ENCODE measurements around the gene ASAP2. TPM values are rescaled to one million over a fixed set of nuclear protein-coding genes. Genes with fewer than 3 reads are reported as not detected.

ASAP2 gene
- total RNA-seq, 1 experiment from 2014 or later = 14.3 TPM

- H3K4me3 Mint-ChIP-seq = no peak overlapping the region
- POLR2A ChIA-PET = no interaction called here
- no peak for ATAC-seq
Measured at GRCh38 chr2:9230881-9231280, 24.3 kb downstream of the ASAP2 start.

DNA sequence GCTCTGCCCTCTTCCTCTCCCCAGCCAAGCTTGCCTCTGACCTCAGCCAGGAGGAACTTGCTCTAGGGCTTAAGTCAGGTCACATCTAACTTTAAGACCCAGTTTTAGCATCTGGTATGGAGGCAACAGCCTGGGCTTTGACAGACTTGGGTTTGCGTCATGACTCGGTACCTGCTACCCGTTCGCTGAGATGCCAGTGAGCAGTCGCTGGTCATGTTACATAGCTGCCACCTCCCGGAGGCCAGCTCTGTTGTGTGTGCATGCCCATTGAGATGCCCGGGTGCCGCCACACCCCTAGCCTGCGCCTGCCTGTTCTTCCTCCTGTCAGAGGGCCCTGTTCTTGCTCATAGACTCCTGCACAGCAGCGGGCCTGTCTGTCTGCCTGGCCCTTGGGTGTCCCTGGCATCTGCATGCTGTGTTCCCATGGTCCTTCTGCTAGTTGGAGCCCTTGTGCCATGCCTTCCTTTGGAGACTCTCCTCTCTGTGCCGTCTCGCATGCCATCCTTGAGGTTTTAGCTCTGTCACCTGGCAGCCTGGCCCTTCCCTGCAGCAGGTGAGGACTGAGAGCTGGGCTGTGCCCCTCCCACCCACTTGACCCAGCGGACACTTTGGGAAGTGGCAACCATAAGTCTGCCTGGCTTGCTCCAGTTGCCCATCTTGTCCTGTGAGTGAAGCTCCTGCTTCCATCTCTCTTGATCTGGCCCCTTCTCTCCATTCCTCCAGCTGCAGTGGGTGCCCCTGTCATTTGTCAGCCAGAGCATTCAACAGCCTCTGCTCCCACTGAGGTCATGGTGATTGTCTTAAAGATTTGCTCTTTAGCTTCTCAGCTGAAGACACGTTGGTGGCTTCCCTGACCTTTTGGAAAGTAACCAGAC is 24.9 kb downstream of the ASAP2 start:
- ChIA-PET POLR2A (interaction anchor here (0.8 kb wide), 1 partner anchor 9 kb away, joined by 3 read pairs; no protein-coding TSS in a partner anchor), CTCF (interaction anchor here (1.3 kb wide), 1 partner anchor 92 kb away, joined by 3 read pairs; no protein-coding TSS in a partner anchor)
- ATAC-seq (no peak), DNase-seq (ENCODE audit: low spot score) (no peak)
- no peaks in the 10 kb centered on the region for H3K9me3 Mint-ChIP-seq
- H3K4me1 Mint-ChIP-seq = peaks cover 42% of the 10 kb centered on the region
- TF ChIP-seq SMAD4 (CRISPR knock-in tag; IDR thresholded peaks at IDR 0.05) (no peak), ETV6 (CRISPR knock-in tag; IDR thresholded peaks at IDR 0.05) (no peak), RELA (CRISPR knock-in tag; IDR thresholded peaks at IDR 0.05; ENCODE audit: borderline replicate concordance) (no peak), ZSCAN18 (CRISPR knock-in tag; IDR thresholded peaks at IDR 0.05) (no peak), MXD4 (CRISPR knock-in tag; IDR thresholded peaks at IDR 0.05; ENCODE audit: borderline replicate concordance) (no peak), ZNF416 (CRISPR knock-in tag; IDR thresholded peaks at IDR 0.05) (no peak)
- TF ChIP-seq, protein P1, sequence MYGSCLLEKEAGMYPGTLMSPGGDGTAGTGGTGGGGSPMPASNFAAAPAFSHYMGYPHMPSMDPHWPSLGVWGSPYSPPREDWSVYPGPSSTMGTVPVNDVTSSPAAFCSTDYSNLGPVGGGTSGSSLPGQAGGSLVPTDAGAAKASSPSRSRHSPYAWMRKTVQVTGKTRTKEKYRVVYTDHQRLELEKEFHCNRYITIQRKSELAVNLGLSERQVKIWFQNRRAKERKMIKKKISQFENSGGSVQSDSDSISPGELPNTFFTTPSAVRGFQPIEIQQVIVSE (CRISPR knock-in tag; IDR thresholded peaks at IDR 0.05; ENCODE audit: borderline replicate concordance) = no peak
- H3K36me3 Mint-ChIP-seq = no peaks in the 10 kb centered on the region
- no peak overlapping the region for H3K27ac Mint-ChIP-seq
- H3K4me3 Mint-ChIP-seq = no peak overlapping the region
- no peaks in the 10 kb centered on the region; the same call in 1 of the 2 replicates for H3K27me3 Mint-ChIP-seq (ENCODE audit: low read depth)

More at GRCh38 chr2:9230881-9231280, 24.3 kb downstream of the ASAP2 start:
- CTCF ChIA-PET = no interaction called here
- H3K27ac Mint-ChIP-seq = no peak overlapping the region
- peaks cover 47% of the 10 kb centered on the region for H3K4me1 Mint-ChIP-seq
- no peak for DNase-seq (ENCODE audit: low spot score)
- H3K36me3 Mint-ChIP-seq = no peaks in the 10 kb centered on the region
- TF ChIP-seq JAZF1 (CRISPR knock-in tag; IDR thresholded peaks at IDR 0.05) (no peak), ZNF671 (CRISPR knock-in tag; IDR thresholded peaks at IDR 0.05) (no peak), FOXK1 (CRISPR knock-in tag; IDR thresholded peaks at IDR 0.05) (no peak), ELF4 (CRISPR knock-in tag; IDR thresholded peaks at IDR 0.05; ENCODE audit: low read depth) (no peak), NR3C1 (CRISPR knock-in tag; conservative IDR thresholded peaks at IDR 0.05; ENCODE audit: low read depth) (no peak), MYBL2 (CRISPR knock-in tag; IDR thresholded peaks at IDR 0.05) (no peak), NR2C2 (CRISPR knock-in tag; IDR thresholded peaks at IDR 0.05) (no peak), TCF7 (CRISPR knock-in tag; IDR thresholded peaks at IDR 0.05; ENCODE audit: low read depth) (no peak)
- TF ChIP-seq, protein P2, sequence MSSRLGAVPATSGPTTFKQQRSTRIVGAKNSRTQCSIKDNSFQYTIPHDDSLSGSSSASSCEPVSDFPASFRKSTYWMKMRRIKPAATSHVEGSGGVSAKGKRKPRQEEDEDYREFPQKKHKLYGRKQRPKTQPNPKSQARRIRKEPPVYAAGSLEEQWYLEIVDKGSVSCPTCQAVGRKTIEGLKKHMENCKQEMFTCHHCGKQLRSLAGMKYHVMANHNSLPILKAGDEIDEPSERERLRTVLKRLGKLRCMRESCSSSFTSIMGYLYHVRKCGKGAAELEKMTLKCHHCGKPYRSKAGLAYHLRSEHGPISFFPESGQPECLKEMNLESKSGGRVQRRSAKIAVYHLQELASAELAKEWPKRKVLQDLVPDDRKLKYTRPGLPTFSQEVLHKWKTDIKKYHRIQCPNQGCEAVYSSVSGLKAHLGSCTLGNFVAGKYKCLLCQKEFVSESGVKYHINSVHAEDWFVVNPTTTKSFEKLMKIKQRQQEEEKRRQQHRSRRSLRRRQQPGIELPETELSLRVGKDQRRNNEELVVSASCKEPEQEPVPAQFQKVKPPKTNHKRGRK (CRISPR knock-in tag; IDR thresholded peaks at IDR 0.05; ENCODE audit: borderline replicate concordance) = no peak
- H3K9me3 Mint-ChIP-seq = no peaks in the 10 kb centered on the region
- H3K27me3 Mint-ChIP-seq (ENCODE audit: low read depth) = no peaks in the 10 kb centered on the region; the same call in 1 of the 2 replicates

DNA sequence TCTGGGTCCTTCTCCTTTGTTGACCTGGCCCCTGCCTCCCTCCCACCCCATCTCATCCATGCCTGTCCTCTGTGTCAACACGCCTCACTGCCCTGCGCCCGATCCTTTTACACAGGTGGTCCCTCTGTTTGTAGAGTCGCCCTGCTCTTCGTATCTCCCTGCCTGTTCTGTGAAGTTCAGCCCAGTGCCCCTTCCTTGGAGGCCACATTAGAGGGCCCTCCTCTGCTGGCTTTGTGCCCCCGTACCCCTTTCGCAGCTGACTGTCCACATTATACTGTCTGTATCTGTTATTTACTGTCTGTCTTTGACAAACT is 25.5 kb downstream of the ASAP2 start:
- TF ChIP-seq GRHL2 (CRISPR knock-in tag; IDR thresholded peaks at IDR 0.05; ENCODE audit: insufficient replicate concordance, severe bottlenecking) (no peak), HMGA2 (CRISPR knock-in tag; IDR thresholded peaks at IDR 0.05) (no peak), TEAD1 (CRISPR knock-in tag; IDR thresholded peaks at IDR 0.05) (no peak), OVOL2 (CRISPR knock-in tag; IDR thresholded peaks at IDR 0.05; ENCODE audit: borderline replicate concordance) (no peak), ELF4 (CRISPR knock-in tag; IDR thresholded peaks at IDR 0.05; ENCODE audit: low read depth) (no peak), ZBTB21 (CRISPR knock-in tag; IDR thresholded peaks at IDR 0.05; ENCODE audit: borderline replicate concordance) (no peak), HMGXB4 (CRISPR knock-in tag; IDR thresholded peaks at IDR 0.05) (no peak)
- TF ChIP-seq, protein P3, sequence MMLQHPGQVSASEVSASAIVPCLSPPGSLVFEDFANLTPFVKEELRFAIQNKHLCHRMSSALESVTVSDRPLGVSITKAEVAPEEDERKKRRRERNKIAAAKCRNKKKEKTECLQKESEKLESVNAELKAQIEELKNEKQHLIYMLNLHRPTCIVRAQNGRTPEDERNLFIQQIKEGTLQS (CRISPR knock-in tag; conservative IDR thresholded peaks at IDR 0.05) = no peak
- TF ChIP-seq, protein P4, sequence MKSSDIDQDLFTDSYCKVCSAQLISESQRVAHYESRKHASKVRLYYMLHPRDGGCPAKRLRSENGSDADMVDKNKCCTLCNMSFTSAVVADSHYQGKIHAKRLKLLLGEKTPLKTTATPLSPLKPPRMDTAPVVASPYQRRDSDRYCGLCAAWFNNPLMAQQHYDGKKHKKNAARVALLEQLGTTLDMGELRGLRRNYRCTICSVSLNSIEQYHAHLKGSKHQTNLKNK (CRISPR knock-in tag; IDR thresholded peaks at IDR 0.05) = no peak
- TF ChIP-seq, protein P5, sequence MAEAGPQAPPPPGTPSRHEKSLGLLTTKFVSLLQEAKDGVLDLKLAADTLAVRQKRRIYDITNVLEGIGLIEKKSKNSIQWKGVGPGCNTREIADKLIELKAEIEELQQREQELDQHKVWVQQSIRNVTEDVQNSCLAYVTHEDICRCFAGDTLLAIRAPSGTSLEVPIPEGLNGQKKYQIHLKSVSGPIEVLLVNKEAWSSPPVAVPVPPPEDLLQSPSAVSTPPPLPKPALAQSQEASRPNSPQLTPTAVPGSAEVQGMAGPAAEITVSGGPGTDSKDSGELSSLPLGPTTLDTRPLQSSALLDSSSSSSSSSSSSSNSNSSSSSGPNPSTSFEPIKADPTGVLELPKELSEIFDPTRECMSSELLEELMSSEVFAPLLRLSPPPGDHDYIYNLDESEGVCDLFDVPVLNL (CRISPR knock-in tag; IDR thresholded peaks at IDR 0.05; ENCODE audit: borderline replicate concordance, low read depth) = no peak
- DNase-seq (ENCODE audit: low spot score) (no peak), ATAC-seq (no peak)
- ChIA-PET CTCF (interaction anchor here (1.3 kb wide), 1 partner anchor 93 kb away, joined by 3 read pairs; no protein-coding TSS in a partner anchor), POLR2A (interaction anchor here (0.8 kb wide), 1 partner anchor 9 kb away, joined by 3 read pairs; no protein-coding TSS in a partner anchor)
- no peaks in the 10 kb centered on the region for H3K9me3 Mint-ChIP-seq
- no peak overlapping the region; the same call in 1 of the 2 replicates for H3K27ac Mint-ChIP-seq
- peaks cover 37% of the 10 kb centered on the region for H3K4me1 Mint-ChIP-seq
- H3K4me3 Mint-ChIP-seq = no peak overlapping the region
- H3K36me3 Mint-ChIP-seq = no peaks in the 10 kb centered on the region
- no peaks in the 10 kb centered on the region; the same call in 1 of the 2 replicates for H3K27me3 Mint-ChIP-seq (ENCODE audit: low read depth)

All from WTC11 (cell line).